ENCODE results near the gene OTOF.

OTOF gene

DNA sequence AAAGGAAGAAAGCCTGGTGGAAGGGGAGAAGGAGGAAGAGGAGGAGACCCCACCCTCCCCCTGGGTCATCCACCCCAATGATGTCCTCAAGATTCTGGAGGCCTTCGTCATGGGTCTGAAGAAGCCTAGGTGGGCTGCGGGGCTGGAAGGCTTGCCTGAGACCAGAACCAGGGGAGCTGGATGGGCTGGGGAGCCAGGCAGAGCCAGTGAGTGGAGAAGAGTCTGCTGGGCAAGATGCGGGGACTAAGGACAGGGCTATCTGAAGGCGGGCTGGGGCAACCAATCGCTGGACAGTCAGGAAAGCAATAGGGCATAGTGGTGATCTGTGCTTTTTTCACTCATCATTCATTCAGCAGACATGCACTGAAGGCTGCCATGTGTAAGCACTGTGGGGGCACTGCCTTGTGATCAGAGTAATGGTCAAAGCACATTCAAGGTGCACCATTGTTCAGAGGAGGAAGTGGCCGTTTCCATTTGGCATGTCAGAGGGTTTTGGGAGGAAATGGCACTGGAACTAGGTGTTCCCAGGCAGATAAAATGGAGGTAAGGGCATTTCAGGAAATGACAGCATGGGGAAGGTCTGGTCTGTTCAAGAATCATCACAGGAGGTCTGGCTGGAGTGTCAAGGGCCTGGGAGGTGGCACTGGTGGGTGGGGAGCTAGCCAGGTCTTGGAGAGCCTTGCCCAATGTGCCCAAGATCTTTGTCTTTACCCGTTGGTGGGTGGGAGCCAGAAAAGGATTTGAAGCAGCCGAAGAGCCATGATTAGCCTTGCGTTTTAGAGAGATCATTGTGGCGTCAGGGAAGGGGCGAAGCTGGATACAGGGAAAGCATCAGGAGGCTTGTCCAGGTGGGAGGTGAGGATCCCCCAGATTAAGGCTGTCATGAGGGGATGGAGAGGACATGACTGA, 24.2 kb downstream of the OTOF start:
- DNase-seq (ENCODE audit: low read depth in 3 of 3): no peak

DNA sequence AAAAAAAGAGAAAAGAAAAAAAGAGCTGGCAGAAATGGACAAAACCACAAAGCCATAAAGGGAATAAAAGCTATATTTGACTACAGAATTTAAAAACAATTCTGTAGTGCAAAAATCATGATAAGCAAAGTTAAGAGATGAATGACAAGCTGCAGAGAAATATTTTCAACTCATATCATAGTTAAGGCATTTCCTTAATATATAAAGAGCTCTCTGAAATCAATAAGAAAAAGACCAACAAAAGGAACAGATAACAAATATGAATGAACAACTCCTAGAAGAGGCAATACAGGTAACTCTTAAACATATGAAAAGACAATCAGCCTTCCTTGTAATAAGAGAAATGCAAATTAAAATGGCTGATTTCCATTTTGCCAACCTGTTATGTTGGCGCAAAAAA, 26.2 kb downstream of the OTOF start:
- no peak for DNase-seq (ENCODE audit: low read depth in 3 of 3)

DNA sequence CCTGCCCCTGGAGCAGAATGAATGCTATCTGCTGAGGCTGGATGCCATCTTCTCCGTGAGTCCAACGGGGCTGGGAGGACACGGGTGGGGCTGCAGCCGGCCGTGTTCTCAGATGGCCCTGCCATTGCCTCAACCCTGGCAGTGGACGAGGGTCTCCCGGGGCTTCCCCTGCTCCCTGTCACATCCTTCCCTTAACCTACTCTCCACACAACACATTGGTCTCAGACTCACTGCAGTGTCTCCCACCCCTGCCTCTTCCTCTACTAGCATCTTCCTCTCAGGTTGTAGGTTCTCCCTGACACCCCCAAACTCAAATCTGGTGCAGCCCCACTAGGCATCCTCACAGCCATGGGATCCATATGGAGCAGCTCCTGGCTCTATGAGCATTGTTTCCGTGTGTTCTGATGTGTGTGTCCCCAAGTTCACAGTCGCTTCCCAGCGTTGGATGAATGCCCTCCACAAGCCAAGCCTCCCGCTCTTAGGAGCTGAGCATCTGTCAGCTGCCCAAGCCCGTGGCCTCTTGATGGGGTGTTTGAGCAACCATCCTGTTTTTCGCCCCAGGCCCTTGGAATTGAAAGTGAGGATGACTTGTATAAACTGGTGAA, 27.8 kb downstream of the OTOF start:
- DNase-seq (ENCODE audit: low read depth in 3 of 3): no peak

DNA sequence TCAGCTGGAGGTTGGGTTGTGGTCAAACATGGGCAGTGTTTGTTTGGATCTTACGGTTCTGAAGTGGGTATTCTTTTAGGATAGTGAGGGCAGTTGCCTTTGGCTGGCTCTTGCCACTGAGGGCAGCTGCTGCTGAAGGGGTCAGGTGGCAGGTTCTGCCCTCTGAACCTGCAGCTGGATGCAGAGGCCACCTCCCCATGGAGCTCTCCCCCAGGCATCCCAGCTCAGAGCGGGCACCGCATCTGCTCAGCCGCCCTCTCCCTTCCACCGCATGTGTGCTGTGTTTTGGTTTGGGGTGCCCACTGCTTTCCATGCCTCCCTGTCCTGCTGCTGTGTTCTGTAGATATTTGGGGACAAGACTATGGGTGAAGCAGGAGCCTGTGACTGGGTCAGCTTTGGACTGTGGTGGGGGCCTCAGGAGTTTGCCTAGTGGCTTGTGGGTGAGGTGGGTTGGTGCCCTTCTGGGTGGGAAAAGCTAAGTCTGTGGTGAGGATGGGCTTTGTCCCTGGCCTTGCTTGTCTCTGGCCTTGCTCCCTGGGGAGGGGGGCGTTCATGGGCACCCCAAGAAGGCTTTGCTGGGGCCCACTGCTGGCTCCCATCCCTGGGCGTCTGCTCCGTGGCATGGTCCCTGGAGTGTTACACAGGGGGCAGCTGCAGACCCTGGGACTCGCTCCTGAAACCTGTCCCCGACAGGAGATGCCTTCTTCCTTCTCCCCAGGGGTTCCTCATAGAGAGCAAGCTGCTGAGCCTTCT, 28.5 kb downstream of the OTOF start:
- DNase-seq (ENCODE audit: low read depth in 3 of 3): no peak

DNA sequence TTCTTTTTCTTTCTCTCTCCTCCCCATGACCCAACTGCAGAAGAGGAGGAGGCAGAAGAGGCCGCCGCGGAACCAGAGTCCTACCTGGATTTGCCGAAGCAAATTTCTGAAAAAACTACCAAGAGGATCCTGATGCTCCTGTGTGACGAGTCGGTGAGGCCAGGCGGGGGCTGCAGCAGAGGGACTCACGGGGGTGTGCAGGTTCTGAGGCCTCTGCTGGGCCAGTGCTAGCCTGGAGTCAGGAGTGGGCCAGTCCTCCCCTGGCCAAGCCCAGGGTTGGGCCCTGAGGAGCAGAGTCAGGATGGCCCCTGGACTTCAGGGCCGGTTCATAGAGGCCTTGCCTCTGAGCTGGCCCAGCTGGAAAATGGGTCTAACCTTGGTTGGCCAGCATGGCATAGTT, 29.3 kb downstream of the OTOF start:
- DNase-seq (ENCODE audit: low read depth in 3 of 3): no peak

DNA sequence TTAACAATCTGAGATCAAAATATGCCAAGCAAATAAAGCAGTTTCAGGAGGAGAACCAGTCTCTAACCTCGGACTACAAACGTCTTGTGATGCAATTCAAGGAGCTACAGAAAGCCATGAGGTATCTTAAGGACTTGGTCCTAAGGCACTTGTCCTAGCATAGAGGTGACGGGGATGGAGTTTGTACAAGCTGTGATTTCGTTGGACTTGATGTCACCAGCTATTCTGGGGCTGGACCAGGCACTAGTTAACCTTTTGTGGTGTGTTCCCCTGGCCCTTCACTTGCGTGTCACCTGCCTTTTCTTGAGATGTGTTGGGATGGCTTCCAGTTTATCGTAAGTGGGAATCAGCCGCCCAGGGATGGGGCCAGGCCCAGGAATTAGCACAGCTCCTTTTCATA, 33.7 kb downstream of the OTOF start:
- DNase-seq (ENCODE audit: low read depth in 3 of 3): no peak

DNA sequence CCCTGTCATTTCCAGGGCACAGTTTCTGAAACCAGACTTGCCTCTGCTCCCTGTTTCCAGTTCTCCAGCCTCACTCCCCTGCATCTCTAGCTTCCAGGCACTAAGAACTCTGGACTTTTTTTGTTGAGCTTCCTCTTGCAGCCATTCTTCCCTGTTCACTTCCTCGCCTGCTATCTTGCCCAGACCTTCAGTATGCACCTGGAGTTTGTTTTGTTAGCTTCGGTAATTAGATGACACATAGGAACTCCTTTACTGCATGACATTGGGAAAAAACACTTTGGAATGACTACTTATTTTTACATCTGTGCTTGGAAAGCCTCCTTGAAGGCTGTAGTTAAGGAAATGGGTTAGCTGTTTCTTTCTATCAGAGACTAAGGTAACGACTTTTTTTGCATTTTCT, 35.2 kb downstream of the OTOF start:
- no peak for DNase-seq (ENCODE audit: low read depth in 3 of 3)

DNA sequence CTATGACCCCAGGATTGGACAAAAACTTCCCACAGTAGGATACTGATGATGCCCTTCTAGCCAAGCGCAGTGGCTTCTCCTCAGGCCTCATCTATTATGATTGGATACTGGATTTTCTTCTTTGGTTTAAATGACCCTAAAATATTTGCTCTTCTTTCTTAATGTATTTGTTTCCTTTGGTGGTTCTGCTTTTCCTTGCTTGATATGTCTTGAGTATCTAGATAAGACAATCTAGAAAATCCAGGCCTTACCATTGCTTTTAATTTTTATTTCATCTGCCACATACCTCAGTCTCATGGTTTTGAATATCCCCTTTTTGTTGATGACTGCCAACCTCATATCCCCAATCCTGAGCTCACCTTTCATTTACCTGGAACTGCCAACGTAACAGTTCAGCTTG, 35.6 kb downstream of the OTOF start:
- DNase-seq (ENCODE audit: low read depth in 3 of 3): no peak

DNA sequence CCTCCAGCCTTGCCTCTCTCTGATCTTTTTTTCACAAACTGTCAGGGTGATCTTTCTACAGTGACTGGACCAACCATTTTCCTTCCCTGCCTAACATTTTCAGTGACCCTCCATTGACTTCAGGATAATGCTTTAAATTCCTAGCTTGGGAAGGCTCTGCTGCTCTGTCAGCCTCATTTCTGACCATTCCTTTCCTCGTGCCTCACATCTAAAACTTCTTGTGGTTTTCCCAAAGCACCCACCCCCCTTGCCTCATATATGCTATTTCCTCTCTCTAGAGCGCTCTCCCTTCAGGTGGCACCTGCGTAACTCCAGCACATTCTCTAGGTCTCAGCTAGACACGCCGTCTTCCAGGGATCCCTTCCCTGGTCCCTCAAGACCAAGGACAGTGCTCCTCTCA, 39.0 kb downstream of the OTOF start:
- no peak for DNase-seq (ENCODE audit: low read depth in 3 of 3)

DNA sequence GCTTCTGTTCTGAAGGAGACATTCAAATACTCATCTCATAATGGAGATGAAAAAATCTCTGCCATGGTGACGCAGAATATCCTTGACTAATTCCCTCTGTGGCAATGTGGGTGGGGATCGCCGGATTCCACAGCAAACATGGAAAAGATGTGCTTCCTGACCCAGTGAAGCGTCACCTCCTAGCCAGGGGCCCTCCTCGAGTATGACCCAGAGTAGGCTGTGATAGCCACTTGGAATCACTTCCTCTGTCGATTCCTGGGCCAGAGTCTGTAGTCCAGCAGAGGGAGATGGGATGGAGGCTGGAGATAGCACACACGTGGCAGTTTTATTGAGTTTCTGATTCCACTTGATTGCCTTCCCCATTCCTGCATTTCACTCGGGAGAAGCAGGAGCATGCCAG, 39.4 kb downstream of the OTOF start:
- DNase-seq (ENCODE audit: low read depth in 3 of 3): no peak

DNA sequence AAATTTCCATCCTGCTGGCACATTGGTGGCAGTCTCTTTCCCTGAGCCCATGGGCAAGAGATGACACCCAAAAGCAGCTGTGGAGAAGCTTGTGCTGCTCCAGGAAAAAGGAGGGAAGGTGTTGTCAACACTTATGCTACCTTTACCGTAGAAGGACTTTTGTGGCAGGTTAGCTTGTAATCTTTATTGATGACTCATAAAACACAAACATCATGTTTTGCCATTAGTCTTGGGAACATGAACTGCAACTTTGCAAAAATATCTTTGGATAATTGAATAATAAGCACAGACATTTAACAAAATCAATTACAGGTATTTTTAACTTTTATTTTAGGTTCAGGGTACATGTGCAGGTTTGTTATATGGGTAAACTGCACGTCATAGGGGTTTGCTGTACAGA, 42.8 kb downstream of the OTOF start:
- no peak for DNase-seq (ENCODE audit: low read depth in 3 of 3)

DNA sequence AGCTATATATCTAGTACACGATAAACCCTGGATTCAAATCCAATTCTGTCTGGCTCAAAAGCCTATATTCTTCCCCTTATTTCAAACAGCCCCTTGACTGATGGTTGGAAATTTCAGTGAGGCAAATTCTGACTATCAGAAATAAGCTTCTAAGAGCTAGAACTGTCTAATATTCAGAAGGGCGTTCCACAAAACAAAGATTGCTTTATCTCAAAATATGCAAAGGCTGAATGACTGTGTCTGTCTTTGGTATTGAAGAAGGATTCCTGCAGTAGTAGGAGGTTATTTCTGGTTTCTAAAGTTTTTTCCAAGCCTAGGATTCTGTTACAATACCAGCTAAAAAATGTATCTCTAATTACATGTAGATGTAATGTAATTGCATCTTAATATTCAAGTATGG, 45.1 kb downstream of the OTOF start:
- no peak for DNase-seq (ENCODE audit: low read depth in 3 of 3)

DNA sequence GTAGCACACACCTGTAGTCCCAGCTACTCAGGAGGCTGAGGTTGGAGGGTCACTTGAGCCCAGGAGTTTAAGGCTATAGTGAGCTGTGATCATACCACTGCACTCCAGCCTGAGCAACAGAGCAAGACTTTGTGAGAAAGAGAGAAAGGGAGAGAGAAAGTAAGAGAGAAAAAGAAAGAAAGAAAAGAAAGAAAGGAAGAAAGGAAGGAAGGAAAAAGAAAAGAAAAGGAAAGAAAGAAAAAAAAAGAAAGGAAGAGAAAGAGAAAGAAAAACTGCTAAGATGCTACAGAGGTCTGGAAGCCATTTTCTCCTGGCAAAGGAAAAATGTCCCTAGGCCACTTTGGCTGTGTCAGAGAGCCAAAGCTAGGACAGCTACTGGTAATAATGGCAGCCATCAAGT, 45.6 kb downstream of the OTOF start:
- DNase-seq (ENCODE audit: low read depth in 3 of 3): no peak

DNA sequence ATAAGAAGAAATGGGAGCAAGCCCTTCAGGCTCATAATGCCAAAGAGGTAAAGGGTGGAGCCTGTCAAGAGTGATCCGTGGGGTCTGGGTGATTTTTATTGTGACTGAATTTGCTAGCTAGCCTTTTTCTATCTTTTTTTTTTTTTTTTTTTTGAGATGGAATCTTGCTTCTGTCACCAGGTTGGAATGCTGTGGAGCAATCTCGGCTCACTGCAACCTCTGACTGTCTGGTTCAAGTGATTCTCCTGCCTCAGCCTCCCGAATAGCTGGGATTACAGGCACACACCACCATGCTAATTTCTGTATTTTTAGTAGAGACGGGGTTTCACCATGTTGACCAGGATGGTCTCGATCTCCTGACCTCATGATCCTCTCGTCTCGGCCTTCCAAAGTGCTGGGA, 47.1 kb downstream of the OTOF start:
- DNase-seq (ENCODE audit: low read depth in 3 of 3): no peak

DNA sequence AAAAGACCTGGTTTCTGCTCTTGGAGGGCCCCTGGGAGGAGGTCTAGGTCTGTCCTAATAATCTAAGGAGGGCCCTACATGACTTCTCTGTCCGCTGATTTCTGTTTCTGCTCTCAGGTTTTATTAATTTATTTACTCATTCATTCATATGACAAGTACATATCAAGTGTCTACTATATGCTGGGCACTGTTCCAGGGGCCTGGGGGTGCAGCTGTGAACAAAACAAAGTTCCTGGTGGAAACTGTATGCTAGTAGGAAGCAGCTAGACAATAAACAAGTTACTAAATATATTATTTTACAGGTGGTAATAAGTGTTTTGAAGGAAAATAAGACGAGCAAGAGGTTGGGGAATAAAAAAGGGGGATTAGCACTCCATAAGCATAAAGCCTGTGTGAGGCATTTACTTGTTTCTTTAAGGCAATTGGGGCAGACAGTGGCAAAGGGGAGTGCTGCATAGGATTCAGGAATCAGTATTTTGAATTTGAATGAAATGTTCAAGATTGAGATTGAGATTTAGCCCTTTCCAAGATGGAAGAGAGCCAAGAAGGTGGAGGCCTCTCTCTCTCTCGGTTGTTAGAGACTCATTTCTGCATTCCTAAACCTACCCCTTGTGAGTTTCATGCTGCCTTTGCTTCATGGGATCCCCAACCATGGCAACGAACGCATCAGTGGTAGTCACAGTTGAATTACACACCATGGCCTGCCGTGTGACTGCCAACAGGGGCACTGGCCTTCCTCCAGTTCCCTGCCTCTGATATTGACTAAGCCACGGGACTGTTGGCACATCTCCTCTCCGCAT, 47.9 kb downstream of the OTOF start:
- no peak for DNase-seq (ENCODE audit: low read depth in 3 of 3)

DNA sequence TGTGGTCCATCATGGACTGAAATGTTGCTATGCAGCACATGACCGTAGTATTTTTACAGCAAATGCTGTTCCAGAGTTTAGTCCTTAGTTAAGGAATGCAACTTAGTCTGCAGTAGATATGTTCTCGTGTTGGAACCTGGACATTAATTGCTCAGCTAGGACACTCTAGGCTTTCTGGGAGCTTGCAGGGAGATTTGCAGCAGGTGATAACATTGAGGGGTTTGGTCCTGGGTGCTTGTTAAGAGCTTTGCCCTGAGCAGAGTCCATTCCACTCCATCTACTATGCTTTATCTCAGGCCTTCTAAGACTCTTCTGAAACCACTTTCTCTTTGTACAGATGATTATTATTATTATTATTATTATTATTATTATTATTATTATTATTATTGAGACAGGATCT, 49.1 kb downstream of the OTOF start:
- no peak for DNase-seq (ENCODE audit: low read depth in 3 of 3)

DNA sequence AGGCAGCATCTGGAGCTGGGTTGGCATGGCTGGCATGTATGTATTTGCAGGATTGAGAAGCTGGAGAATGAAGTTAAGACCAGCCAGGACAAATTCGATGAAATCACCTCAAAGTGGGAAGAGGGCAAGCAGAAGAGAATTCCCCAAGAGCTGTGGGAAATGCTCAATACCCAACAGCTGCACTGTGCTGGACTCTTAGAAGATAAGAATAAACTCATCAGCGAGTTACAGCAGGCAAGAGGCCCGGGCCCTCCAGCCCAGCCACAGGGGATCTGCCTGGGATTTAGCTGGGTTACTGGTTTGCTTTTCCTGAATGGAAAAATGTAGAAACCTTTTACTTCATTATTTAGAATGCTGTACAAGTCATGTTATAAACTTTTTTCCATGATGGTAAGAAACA, 53.7 kb downstream of the OTOF start:
- no peak for DNase-seq (ENCODE audit: low read depth in 3 of 3)

DNA sequence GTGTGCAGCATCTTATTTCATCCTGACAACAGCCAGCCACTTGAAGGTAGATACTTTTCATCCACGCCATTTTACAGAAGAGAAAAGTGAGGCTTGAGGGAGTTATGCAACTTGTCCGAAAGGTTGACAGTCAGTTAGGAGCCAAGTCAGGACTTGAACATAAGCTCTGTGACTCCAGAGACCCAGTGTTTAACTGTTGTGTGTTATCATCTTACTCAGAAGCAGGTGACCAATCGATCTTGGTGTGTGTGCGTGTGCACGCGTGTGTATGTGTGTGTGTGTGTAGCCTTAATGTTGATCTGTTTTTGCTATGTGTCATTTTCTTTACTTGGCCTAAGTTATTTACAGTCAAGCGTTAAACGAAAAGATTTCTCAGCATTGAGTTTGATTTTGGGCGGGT, 54.2 kb downstream of the OTOF start:
- DNase-seq (ENCODE audit: low read depth in 3 of 3): no peak

DNA sequence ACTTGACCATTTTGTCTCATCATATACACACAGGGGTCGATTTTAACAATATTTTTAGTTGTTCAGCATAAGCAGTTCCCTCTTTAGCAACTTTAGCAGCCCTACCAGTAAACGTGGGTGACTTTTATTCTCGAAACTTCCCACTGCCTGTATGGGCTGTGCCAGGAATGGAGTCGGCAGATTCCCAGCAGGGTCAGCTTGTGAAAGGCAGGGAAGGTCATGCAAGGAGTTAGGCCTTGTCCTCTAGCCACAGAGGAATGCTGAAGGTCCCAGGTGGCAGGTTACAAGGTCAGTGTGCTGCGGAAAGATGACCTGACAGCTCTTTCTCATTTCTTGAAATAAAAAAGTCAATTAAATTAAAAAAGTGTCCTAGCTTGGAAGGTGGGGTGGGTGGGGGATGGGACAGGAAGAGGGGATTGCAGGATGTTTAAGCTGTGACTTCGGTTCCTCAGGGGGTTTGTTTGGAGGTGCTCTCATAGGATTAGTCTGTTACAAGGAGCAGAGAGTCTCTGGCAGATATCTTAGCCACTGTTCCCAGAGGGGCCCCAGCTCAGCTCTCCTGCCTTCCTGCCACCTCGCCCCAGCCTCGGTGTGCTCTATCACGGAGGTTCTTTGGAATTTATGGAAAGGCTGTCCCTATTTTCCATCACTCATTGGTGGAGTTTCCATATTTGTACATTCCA, 54.8 kb downstream of the OTOF start:
- DNase-seq (ENCODE audit: low read depth in 3 of 3): no peak

DNA sequence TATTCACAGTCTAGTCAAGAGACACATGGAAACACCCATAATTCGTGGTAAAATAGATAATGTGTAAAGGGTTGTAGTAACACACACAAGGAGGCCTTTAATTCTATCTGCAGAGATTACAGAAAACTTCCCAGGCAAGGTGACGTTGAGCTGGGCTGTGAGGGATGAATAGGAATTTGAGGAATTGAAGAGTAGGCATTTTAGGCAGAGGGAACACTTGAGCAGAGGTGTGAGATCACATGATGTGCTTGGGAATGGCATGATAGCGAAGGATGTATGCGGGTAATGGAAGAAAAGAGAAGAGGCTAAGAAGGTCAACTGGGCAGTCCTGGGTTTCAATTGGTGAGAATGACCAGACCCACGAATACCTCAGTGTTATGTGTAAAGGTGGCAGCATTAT, 56.0 kb downstream of the OTOF start:
- no peak for DNase-seq (ENCODE audit: low read depth in 3 of 3)

DNA sequence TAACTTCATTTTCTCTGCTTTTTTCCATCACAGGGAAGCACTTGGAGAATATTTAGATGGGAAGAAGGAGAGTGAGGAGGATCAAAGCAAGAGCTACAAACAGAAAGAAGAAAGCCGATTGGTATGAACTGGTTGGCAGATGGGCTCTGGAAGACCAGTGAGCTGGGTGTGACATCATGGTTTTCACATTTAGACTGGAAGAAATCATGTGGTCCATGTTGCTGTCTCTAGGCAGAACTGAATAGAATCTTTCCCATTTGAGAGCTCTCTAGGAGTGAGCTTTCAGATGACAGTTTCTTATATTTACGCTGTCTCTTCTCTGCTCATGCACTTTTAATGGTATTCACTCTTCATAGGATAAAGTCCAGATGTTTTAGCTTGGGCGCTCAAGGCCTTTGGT, 63.6 kb downstream of the OTOF start:
- no peak for DNase-seq (ENCODE audit: low read depth in 3 of 3)

Measured in stimulated activated CD4-positive, alpha-beta T cell treated with anti-CD3 and anti-CD28 coated beads, TNF-alpha, amount 100 ng/mL, for 24 hours (primary cell).